HG02981 (cell line): ENCODE data around the gene HES7.
"Not testable (repeated sequence)": the region's sequence is repeated elsewhere in the genome, so short reads cannot be mapped to it uniquely, and the experiment has no call there.

Source experiments
- ATAC-seq: cut with Tn5 transposase; IDR thresholded peaks from one replicate; pipeline ENCODE4 v1.9.1; 2021; ENCODE audit warnings: mild to moderate bottlenecking, moderate library complexity; ENCODE audit not compliant: unreplicated experiment

The HES7 gene

DNA sequence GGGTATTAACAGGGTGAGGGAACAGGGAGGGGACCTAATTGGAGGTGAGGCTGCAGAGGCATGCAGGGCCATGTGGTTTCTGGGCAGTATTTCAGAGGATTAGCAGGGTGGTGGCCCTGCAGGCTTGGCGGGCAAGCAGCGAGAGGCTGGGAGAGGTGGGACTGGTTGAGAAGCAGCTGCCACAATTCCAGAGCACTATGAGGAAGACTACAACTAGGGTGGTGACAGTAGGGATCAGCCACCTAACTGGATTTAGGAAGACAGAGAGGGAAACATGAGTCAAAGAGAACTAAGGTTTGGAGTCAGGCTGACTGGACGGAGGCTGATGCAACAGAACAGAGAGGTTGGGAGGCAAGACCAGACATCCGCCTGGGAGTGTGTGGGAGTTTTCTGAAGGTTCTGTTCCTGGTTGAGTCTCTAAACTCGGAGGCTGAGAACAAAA, 17.9 kb downstream of the HES7 start:
- no peak for ATAC-seq

DNA sequence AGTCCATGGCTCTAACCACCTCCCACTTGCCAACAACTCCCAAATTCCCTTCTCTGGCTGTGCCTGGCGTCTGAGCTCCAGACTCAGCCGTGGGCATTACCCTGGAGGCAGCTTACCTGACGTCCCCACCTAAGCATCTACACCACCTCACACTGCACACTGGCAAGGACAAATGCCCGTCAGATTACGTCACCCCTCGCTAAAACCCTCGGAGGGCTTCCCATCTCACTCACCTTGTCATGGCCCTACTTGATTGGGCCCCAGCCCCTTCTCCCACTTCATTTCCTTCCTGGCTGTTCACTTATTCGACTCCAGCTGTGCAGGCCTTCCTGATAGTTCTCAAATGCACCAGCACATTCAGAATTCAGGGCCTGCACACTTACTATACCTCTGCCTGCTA, 19.0 kb downstream of the HES7 start:
- no peak for ATAC-seq

DNA sequence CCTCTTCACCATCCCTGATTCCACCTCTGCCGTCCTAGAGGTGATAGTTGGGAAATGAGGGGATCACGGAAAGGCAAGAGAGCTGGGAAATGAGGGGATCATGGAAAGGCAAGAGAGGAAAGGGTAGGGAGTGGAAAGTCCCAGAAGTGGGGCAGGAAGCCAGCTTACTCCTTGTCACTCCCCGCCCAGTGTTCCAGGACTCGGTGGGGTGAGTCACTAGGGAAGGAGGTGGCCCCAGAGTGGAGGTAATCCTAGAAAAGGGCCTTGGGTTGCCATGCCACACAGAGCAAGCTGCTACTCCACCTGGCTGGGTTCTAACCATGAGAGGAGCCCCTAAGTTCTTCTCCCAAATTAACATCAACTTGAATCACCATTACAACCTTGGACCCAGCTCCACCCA, 20.4 kb downstream of the HES7 start:
- no peak for ATAC-seq

DNA sequence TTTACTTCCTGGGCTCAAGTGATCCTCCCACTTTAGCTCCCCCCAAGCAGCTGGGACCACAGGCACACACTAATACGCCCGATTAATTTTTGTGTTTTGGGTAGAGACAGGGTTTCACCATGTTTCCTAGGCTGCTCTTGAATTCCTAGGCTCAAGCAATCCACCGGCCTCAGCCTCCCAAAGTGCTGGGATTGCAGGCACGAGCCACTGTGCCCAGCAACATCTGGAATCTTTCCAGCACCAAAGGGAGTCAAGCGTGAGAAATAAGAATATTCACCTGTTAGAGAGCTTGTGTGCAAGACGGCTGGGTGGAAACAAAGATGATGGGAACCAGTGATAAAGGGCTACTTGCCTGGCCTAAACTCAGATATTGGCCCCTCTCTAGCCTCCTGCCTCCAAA, 22.2 kb downstream of the HES7 start:
- no peak for ATAC-seq

DNA sequence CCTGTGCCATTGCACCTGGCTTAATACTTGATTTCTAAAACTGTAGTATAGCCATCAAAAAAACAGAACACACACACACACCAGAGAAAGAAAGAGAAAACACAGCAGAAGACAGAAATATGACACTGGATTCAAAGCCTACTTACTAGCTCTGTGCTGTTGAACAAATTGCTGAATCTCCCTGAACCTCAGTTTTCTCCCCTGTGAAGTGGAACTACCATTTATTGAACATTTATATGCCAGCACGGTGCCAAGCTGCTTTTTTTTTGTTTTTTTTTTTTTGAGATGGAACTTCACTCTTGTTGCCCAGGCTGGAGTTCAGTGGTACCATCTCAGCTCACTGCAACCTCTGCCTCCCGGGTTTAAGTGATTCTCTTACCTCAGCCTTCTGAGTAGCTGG, 23.1 kb downstream of the HES7 start:
- no peak for ATAC-seq

DNA sequence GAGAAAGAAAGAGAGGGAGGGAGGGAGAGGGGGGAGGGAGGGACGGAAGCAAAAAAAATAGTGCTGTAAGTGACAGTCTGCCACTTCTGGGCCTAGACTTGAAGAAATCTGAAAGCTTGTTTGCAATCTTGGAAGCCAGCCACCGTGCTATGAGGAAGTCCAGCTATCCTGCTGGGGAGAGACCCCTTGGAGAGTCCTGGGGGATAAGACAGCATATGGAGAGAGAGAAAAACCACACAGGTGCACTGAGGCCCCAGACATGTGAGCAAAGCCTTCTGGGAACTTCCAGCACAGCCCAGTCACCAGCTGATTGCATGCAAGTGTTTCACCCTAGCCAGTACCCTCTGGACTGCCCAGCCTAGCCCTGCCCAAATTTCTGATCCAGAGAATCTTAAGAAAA, 23.8 kb downstream of the HES7 start:
- ATAC-seq = no peak

DNA sequence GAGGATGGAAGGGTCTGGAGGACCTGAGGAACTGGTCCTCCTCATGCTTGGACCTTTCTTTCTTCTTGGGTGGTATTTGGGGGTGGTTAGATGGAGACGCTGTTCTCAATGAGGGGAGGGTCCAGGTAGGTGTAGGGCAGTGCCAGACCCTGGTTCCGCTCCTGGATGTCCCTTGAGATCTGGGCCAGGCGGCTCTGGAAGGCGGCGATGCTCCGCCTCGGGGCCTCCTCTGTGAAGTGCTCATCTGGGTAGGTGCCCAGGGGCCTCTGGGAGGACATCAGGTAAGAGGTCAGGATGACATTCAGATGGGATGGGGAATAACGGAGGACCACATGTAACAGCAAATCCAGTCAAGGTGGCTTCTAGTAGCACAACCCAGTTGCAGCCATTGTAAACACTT, 27.4 kb downstream of the HES7 start:
- no peak for ATAC-seq

DNA sequence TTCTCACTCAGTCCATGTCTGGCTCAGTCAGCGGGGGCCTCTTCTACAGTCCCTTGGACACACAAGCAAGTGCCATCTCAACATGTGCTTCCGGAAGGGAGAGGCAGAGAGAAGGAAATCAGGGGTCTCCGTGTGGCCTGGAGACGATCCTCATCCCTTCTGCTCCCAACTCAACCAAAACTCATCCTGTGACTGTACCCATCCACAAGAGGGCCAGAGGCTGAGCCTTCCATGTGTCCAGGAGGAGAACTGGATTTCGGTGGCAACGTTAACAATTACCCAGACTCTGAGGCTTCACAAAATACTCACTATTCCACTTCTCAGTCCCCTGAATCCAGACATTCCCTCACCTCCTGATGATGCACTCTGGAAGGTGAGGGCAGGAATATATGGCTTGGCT, 28.5 kb downstream of the HES7 start:
- no peak for ATAC-seq

DNA sequence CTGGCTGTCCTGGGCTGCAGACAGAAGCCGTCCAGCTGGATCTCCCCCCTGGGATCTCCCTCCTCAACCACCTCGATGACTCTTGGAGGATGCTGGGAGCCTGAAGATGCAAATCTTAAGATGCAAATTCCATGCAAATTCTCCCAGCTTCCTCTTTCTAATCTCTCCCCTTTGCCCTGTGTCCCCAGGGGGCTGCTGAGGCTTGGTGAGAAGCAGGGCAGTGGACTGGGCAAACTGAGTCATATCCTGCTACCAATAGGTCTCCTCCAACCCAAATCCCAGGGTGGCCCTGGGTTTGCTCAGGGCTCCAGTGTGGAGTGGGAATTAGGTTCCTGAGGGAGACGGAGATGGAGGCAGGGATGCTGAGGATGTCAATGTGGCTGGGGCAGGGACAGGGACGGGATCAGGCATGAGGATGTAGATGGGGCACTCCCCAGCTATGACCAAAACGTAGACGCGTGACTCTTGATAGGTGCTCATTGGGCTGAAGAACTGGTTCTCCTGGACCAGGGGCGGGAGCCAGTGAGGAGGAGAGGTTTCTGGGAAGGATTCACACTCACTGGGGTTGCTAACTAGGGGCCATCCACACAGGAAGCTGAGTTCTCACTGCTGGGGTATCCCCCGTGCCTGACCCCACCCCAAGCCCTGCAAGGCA, 32.7 kb downstream of the HES7 start:
- peak; percentile 63 for ATAC-seq

DNA sequence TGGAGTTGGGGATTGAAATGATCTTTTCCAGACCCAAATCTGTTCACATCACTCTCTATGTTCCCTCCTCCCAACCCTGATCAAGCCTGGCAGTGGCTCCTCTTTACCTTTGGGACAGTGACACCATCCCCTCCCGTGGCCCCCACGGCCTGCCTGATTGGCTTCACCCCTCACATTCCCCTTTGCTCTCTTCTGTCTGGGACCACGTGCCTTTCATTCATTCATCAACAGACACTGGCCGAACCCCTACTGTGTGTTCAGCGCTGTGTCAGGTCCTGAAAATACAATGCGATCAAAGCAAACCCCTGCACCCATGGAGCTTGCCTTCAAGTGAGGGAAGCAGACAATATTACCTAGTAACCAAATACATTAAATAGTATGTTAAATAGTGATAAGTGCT, 34.2 kb downstream of the HES7 start:
- ATAC-seq = no peak

DNA sequence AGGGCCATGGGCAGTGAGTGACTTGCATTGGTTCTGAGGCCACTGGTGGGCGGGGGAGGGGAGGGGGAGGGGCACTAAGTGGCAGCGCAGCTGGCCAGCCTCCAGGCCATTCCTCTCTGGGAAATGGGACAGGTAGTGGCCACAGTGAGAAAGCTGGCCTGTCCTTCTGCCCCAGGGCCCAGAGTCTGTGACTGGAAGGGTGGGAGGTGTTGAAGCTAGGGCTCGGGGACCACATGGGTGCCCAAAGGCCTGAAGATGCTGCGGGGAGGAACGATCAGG, 36.0 kb downstream of the HES7 start:
- no peak for ATAC-seq

DNA sequence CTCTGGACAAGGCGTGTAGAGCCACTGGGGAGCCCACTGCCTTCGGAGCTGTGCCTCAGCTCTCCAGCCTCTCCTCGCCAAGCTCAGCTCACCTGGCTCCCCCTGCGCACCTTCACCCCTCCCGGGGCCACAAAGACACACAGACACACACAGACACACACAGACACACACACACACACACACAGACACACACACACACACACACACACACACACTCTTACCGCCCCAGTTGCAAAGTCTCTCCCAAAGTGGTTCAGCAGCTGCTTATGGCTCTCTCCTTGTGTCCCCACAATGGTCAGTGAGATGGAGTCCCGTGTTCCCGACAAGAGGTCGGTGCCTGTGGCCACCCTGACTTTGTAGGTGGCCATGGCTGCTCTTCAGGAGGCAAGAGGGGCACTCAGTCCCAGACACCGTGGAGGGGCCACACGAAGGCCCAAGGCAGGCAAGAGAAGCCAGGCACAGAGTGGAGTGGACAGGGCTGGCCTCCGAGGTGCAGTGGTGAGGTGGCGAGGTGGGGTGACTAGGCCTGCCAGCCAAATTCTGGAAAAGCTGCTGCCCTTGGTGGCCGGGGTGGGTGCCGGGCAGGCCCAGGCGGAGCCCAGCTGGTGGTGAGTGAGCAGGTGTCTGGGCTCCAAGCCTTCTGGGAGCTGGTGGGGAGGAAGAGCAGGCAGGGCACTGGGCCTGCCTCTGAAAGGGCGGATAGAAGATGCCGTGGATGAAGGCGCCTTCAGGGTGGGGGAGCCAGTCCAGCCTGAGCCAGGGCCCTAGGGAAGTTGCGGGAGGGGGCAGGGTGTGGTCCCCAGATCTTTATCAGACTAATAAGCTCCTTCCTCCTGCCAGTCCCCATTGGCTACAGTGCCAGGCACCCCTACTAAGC, 36.6 kb downstream of the HES7 start, which contains the start of gene ALOX12B:
ALOX12B (minus strand) TSS at position 642 of the 877 bp plus-strand sequence; CDS start at position 368, 274 bp downstream.
- ATAC-seq = no peak

DNA sequence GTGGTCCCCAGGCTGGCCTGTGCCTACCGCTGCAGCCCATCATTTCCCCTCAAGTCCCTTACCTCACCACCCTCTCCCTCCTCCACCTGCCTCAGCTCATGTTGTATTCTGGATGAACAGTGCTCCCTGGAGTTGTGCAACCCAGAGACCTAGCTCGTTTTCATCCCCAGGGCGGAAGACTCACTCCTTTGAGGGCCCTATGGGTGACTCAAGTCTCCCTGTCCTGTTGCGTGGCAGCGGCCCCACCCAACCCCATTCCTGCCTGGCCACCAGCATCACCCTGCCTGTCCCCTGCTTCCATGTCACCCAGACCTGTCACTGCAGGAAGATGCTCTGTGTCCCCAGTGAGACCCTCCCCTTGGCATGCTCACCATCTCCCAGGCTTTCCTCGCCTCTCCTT, 39.7 kb downstream of the HES7 start:
- no peak for ATAC-seq

DNA sequence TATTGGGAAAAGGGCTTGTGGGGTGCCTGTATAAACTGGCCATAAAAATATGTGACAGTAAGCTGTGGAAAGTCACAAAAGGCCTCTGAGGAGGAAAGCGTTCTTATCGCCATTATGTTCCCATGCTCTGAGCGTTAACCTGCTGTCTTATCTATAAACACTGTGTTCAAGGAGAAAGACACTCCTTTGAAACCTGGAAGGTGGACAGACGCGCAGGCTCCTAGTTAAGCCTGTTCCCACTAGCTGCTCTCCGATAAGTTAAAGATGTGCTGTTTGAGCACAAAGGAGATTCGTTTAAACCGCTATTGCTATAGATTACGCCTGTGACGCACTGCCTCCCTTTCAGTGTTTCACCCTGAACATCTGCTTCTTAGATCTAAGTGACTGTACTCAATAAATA, 41.6 kb downstream of the HES7 start:
- no peak for ATAC-seq

DNA sequence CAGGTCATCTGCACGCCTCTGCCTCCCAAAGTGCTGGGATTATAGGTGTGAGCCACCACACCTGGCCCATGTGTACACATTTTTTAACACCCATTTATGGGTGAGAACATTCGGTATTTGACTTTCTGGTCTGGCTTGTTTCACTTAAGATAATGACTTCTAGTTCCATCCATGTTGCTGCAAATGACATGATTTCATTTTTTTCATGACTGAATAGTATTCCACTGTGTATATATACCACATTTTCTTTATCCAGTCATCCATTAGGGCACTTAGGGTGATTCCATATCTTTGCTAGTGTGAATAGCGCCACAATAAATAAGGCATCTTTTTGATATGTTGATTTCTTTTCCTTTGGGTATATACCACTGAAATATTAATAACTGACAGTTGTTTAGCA, 42.0 kb downstream of the HES7 start:
- no peak for ATAC-seq

DNA sequence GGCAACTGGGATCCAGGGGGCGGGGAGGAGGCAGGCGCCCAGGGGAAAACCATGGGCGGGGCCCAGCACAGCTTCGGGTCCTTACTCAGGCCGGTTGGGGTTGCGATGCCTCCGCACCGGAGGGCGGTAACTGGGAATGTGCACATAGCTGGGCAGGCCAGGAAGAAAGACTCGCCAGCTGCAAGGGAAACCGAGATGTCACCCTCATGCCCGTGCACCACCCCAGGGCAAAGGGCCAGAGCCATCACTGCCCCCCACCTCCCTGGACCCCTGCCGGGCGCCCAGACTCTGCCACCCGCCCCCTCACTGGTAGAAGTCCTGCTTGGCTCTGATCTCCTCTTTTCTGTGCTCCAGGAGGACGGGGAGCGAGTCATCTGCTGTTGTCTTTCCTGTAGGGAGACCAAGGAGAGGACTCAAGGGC, 43.1 kb downstream of the HES7 start:
- no peak for ATAC-seq

DNA sequence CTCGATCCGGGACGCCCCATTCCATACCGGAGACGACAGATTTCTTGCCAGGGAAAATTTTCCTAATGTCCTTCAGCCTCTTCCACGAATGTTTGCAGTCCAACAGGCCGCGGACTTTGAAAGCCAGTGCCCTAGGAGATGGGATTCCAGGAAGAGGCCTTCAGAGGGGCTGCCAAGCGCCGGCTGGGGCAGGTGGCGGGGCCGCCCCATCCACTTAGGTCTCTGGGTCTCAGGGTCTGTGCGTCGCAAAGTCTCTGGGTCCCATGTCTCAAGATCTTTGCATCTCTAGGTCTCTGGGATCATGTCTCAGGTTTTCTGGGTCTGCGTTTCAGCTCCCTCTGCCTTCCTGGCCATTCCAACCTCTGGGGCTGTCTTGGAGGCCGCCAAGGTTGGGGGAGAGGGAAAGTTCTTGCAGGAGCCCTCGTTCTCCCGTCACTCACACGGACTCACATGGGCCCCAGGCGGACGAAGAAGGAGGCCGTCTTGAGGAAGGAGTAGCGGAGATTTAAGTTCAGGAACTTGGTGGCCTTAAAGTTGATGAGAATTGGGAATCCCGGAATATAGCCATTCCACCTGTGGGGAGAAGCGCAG, 43.6 kb downstream of the HES7 start:
- ATAC-seq = no peak

DNA sequence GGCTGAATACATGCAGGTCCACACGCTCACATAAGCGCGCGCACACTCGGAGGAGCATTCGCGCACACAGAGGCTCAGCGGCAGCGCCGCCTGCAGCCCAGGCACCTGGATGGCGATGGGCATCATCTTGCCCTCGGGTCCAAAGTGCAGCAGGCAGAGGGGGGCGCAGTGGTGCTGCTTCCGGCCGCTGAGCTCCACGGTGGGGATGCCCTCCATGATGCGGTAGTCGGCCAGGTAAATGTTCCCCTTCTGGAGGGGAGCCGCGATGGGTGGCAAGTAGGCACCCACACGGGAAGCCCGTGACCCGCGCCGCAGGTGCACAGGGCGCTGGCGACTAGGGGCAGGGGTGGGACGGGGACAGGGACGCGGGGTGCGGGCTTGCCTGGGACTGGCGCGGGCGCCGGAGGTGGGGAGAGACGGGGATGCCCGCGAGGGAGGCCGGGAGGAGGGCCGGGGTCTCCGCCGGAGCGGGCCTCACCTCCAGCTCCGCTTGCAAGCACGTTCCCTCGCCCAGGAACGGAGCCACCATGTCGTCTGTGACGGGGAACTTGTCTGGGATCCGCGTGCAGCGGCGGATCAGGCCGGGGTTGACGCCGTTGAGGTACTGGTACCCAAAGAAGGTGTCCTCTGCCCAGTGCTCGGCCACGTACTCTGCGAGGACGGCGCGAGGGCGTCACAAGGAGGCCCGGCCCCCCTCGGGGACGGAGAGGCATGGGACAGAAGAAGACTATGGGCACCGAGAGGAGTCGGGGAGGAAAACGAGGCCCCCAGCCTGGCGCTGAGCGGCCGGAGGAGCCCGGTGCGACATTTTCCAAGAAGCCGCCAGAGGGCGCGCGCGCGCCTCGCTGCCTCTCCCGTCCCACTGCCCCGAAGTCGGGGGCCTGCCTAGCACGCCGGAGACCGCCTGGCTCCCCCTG, 44.4 kb downstream of the HES7 start:
- ATAC-seq = no peak

DNA sequence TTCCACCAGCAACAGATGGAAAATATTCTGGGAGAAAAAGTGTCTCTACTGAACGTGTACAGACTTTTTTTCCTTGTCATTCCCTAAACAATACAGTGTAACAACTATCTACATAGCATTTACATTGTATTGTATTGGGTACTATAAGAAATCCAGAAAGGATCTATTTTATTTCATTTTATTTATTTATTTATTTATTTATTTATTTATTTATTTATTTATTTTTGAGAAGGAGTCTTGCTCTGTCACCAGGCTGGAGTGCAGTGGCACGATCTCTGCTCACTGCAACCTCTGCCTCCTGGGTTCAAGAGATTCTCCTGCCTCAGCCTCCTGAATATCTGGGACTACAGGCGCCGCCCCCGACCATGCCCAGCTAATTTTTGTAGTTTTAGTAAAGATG, 46.0 kb downstream of the HES7 start:
- not testable (repeated sequence) for ATAC-seq

DNA sequence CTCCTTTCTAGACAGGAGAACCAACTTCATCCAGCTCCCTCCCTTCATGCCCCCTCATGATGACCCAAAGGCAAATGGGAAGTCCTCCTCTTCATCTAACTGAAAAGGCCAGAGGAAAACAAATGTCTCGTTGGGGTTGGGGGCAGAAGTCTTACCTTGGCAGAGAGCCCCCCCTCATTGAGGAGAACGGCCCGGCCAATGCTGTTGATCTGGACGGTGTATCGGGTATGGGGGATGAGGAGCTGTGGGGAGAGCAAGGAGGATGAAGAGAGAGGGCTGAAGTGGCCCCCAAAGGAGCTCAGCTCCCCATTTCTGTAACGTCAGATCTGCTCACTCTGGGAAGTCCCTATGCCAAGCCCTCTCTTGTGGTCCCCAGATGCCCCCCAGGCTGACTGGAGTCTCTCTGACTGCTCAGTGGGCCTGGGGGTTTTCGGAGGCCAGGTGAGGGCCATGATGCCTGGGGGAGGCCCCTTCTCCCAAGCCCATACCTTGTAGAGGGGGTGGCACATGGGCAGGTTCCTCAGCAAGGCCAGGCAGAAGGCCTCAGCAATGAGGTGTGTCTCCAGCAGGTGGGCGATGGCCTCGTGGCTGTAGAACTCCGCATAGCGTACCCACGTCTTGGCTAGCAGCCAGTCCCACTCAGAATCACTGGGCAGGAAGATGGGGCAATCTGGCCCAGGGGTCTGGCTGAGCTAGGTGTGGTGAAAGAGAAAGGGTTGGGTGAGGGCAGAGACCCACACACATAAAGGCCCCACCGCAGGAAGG, 47.2 kb downstream of the HES7 start:
- ATAC-seq = no peak
